Sigmoid colon (tissue), 7 donors: ENCODE results near the gene UQCRFS1. TPM values are rescaled to one million over a fixed set of nuclear protein-coding genes. Genes with fewer than 3 reads are reported as not detected.
"Not testable (repeated sequence)": the region's sequence is repeated elsewhere in the genome, so short reads cannot be mapped to it uniquely, and the experiment has no call there.

Experiments
- DNase-seq: peaks from one replicate; pipeline ENCODE4 v3.0.0-alpha.2; 2019
- H3K27ac ChIP-seq, 4 donors: fragments of 200-600 bp; sonication (generic); one replicate each; pipeline ENCODE4 v1.5.1; 2016 to 2019; ENCODE audit warnings: mild to moderate bottlenecking in 1 of 4
- H3K27me3 ChIP-seq, 3 donors: fragments of 200-600 bp; sonication (generic); one replicate each; pipeline ENCODE4 v1.5.1; 2019; ENCODE audit warnings: mild to moderate bottlenecking in 1 of 3
- H3K36me3 ChIP-seq, 4 donors: fragments of 200-600 bp; sonication (generic); one replicate each; pipeline ENCODE4 v1.5.1; 2016 to 2019
- H3K4me1 ChIP-seq, 4 donors: fragments of 200-600 bp; sonication (generic); one replicate each; pipeline ENCODE4 v1.5.1; 2017 to 2019
- H3K4me3 ChIP-seq, 4 donors: fragments of 200-600 bp; sonication (generic); one replicate each; pipeline ENCODE4 v1.5.1; 2017 to 2019; ENCODE audit warnings: mild to moderate bottlenecking in 2 of 4, moderate library complexity in 1 of 4
- H3K9me3 ChIP-seq, 4 donors: fragments of 200-600 bp in 3 of 4; sonication (generic) in 3 of 4; one replicate each; pipeline versions ENCODE4 v1.5.1 to v1.6.1; 2013 to 2019
- EP300 ChIP-seq, 4 donors: sonication (generic); formaldehyde crosslinking; IDR thresholded peaks; one replicate each; pipeline ENCODE4 v1.6.1; 2017; ENCODE audit warnings: antibody characterized with exemption in 4 of 4
- POLR2A ChIP-seq, 2 donors: fragments of 450-650 bp; IDR thresholded peaks; one replicate each; pipeline ENCODE4 v1.6.1; 2016; ENCODE audit warnings: antibody characterized with exemption in 2 of 2, mild to moderate bottlenecking in 2 of 2, moderate library complexity in 2 of 2
- POLR2AphosphoS5 ChIP-seq, 4 donors: sonication (generic); formaldehyde crosslinking; IDR thresholded peaks; one replicate each; pipeline ENCODE4 v1.6.1; 2017; ENCODE audit warnings: antibody characterized with exemption in 4 of 4
- WGBS, 2 donors: extraction: QIAGEN DNeasy Blood & Tissue Kit; methylation state at CpG; one replicate each; pipeline ENCODE4 v1.1.7; 2013; 5-methylcytosine and 5-hydroxymethylcytosine counted together
- intact Hi-C: fragments of 100-400 bp; cut with DNase I; formaldehyde crosslinking; loops from one replicate; pipeline ENCODE4 v1.15.1; 2023
- polyA plus RNA-seq, 3 donors: library from polyadenylated mRNA; stranded (reverse); fragments of 200-250 nt; gene quantifications; one replicate each; pipeline ENCODE4 v1.2.3, GENCODE V29; 2013
- total RNA-seq, 4 donors: library from RNA; depleted of rRNA; stranded (reverse); fragments of >200 nt; gene quantifications; one replicate each; pipeline ENCODE4 v1.1.0, GENCODE V29; 2016
- TF ChIP-seq, protein P1 (sequence below), 4 experiments: fragments of 450-650 bp in 3 of 4; fragments of 200-600 bp in 1 of 4; IDR thresholded peaks; one replicate each; pipeline ENCODE4 v1.5.1; 2016 to 2019; ENCODE audit warnings: antibody characterized with exemption in 4 of 4, mild to moderate bottlenecking in 3 of 4, moderate library complexity in 2 of 4
- donor health status: healthy with polysubstance abuse.
- donor health status: Bipolar disorder and iron deficiency.
- donor health status: healthy.

Gene UQCRFS1
- total and polyA plus RNA-seq, 7 donors, result 30.2 to 148 (median 46.4) TPM

DNA sequence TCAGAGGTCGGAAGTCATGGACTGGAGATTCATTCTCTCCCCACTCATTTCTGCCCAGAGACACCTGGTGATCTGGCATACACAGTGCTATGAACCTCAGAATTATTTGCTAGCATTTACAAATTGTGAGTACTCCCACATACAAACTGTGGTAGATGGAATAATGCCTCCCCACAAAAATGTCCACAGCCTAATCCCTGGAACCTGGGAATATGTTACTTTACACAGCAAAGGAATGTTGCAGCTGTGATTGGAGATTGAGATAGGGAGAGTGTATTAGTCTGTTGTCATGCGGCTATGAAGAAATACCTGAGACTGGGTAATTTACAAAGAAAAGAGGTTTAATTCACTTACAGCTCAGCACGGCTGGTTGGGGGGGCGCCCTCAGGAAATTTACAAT is 3.1 kb upstream of the UQCRFS1 start:
- 80 to 84% methylated on average over 4 of the region's 4 CpGs for WGBS, 2 donors
- no peaks in the 10 kb centered on the region for H3K27me3 ChIP-seq
- no peak overlapping the region for H3K4me3 ChIP-seq
- no peaks in the 10 kb centered on the region for H3K9me3 ChIP-seq
- intact Hi-C loops, result no loop called here
- TF ChIP-seq, protein P1, sequence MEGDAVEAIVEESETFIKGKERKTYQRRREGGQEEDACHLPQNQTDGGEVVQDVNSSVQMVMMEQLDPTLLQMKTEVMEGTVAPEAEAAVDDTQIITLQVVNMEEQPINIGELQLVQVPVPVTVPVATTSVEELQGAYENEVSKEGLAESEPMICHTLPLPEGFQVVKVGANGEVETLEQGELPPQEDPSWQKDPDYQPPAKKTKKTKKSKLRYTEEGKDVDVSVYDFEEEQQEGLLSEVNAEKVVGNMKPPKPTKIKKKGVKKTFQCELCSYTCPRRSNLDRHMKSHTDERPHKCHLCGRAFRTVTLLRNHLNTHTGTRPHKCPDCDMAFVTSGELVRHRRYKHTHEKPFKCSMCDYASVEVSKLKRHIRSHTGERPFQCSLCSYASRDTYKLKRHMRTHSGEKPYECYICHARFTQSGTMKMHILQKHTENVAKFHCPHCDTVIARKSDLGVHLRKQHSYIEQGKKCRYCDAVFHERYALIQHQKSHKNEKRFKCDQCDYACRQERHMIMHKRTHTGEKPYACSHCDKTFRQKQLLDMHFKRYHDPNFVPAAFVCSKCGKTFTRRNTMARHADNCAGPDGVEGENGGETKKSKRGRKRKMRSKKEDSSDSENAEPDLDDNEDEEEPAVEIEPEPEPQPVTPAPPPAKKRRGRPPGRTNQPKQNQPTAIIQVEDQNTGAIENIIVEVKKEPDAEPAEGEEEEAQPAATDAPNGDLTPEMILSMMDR (IDR thresholded peaks at IDR 0.05), result no peak
- TF ChIP-seq POLR2A (IDR thresholded peaks at IDR 0.05) (no peak), POLR2AphosphoS5 (IDR thresholded peaks at IDR 0.05) (no peak), EP300 (IDR thresholded peaks at IDR 0.05) (no peak)
- H3K36me3 ChIP-seq, result no peaks in the 10 kb centered on the region
- no peak overlapping the region for H3K27ac ChIP-seq
- DNase-seq, result no peak
- peaks cover 0 to 17% (median 11%) of the 10 kb centered on the region in 4 donors for H3K4me1 ChIP-seq

DNA sequence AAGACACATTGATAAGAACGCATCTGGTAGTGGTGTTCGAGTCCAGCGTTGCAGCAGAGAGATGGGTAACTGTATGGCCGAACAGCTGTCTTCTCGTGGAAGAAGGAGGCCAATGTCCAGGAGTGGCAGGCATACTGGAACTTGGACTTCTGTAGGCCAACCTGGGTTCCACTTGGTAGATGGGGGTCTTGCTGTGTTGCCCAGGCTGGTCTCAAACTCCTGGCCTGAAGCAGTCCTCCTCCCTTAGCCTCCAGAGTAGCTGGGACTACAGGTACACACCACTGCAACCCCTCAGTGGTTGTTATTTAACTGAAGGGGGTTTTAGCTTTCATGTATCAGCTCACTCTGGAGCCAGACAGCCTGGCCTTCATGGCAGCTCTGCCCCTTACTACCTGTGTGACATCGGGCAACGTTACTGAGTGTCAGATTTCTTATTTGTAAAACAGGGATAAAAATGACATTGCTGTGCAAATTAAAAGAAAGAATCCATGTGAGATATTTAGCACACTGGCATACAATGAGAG is 2.4 kb upstream of the UQCRFS1 start:
- Histone ChIP-seq H3K27ac (no peak overlapping the region), H3K4me3 (no peak overlapping the region), H3K4me1 (peaks cover 0 to 17% (median 11%) of the 10 kb centered on the region in 4 donors), H3K27me3 (no peaks in the 10 kb centered on the region), H3K36me3 (no peaks in the 10 kb centered on the region), H3K9me3 (no peaks in the 10 kb centered on the region)
- DNase-seq, result no peak
- intact Hi-C loops, result no loop called here
- 88 to 90% methylated on average over 7 of the region's 7 CpGs for WGBS, 2 donors
- TF ChIP-seq POLR2A (IDR thresholded peaks at IDR 0.05) (no peak), EP300 (IDR thresholded peaks at IDR 0.05) (no peak), POLR2AphosphoS5 (IDR thresholded peaks at IDR 0.05) (no peak)
- TF ChIP-seq, protein P1 (IDR thresholded peaks at IDR 0.05), result no peak

DNA sequence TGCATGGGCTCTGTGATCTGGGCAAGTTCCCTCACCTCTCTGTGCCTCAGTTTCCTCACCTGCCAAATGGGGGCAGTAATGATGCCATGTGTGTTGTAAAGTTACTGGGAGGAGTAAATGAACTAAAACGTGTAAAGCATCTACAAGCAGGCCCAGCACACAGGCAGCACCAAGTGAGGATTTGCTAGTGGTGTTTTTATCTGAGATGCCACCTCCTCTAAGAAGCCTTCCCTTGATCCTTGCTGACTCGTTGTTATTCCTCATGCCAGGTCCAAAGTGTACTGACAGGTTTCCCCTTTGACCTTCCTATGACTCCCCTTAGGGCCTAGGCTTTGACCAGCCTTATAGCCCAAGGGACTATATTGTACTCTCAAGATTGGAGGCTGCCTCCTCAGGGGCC is 1.5 kb upstream of the UQCRFS1 start:
- no peaks in the 10 kb centered on the region for H3K36me3 ChIP-seq
- no peak for DNase-seq
- H3K9me3 ChIP-seq, result no peaks in the 10 kb centered on the region
- H3K4me3 ChIP-seq, result no peak overlapping the region
- H3K27me3 ChIP-seq, result no peaks in the 10 kb centered on the region
- H3K4me1 ChIP-seq, result peaks cover 0 to 23% (median 17%) of the 10 kb centered on the region in 4 donors
- H3K27ac ChIP-seq, result no peak overlapping the region
- WGBS, 2 donors, result 36 to 78% methylated on average over 2 of the region's 2 CpGs
- TF ChIP-seq POLR2A (IDR thresholded peaks at IDR 0.05) (no peak), EP300 (IDR thresholded peaks at IDR 0.05) (no peak)
- intact Hi-C loops, result loop anchor here (5.0 kb wide), 2 partner anchors 393 to 1422 kb away; partner anchors contain the start of gene POP4

DNA sequence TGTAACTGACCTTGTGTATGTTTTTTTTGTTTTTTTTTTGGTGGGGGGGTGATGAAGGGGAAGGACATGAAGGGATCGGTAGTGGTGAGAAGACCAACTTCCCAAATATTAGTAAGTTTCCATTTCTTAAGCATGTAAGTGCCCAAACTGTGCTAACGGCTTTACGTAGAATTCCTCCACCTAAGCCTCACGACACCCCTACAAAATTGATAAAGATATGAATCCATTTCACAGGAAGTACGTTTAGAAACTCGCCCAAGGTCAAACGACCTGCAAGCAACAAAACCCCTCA is 649 bp downstream of the UQCRFS1 start:
- H3K4me3 ChIP-seq, result peak overlapping the region; percentile 82 to 99 (median 91)
- H3K27ac ChIP-seq, result peak overlapping the region; percentile 93 to 98 (median 96)
- no peak for DNase-seq
- H3K4me1 ChIP-seq, result peaks cover 0 to 36% (median 25%) of the 10 kb centered on the region in 4 donors
- H3K9me3 ChIP-seq, result no peaks in the 10 kb centered on the region
- no peak for TF ChIP-seq POLR2A (IDR thresholded peaks at IDR 0.05)
- no peak for TF ChIP-seq POLR2AphosphoS5 (IDR thresholded peaks at IDR 0.05)
- no peak for TF ChIP-seq EP300 (IDR thresholded peaks at IDR 0.05)
- TF ChIP-seq, protein P1 (IDR thresholded peaks at IDR 0.05), result no peak
- WGBS, 2 donors, result 0% methylated on average over 7 of the region's 7 CpGs
- H3K27me3 ChIP-seq, result no peaks in the 10 kb centered on the region
- H3K36me3 ChIP-seq, result peaks cover 0 to 8% (median 0%) of the 10 kb centered on the region in 4 donors
- intact Hi-C loops, result loop anchor here (5.0 kb wide), 2 partner anchors 395 to 1420 kb away; partner anchors contain the start of gene POP4

DNA sequence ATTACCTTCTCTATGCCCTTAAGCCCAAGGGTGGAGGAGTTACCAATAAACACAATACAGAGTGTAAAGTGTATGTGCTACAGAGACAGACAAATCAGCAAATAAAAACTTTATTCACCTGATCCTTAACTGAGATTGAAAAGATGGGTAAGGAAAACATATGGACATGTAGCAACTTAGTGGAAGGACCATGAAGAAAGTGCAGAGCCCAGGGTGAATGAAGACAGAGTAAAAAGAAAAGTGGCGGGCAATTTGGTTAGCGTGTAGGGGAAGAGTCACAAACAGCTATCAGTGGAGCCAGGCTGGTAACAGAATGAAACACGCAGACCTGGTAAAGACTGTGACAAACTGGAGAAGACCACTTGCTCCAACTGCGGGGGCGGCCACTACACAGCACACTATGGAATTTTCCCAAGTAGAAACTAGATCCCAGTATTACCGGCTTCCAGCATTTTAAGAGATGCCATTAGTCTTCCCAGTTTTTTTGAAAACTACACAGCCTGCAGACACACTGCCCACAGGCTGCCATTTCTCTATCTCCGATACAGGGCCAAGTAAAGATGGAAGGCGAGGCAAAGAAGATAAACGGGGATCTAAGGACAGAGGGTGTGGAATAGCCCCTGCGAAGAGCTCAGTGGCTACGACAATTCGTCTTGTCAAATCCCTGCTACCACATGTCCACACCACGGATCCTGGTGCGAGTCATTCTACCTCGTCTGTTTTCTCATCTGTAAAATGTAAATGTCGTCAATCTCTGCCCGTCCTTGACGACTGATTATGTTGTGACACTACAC is 1.2 kb downstream of the UQCRFS1 start:
- DNase-seq, result no peak

DNA sequence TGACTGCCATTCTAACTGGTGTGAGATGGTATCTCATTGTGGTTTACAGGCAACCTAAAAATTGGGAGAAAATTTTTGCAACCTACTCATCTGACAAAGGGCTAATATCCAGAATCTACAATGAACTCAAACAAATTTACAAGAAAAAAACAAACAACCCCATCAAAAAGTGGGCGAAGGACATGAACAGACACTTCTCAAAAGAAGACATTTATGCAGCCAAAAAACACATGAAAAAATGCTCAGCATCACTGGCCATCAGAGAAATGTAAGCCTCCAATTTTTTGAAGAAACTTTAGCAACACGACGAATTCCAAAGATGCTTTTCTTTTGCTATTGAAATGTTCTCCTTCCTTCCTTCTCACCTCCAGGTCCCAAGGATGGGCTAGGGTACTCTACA is 1.9 kb downstream of the UQCRFS1 start:
- H3K27me3 ChIP-seq, DNase-seq, H3K9me3 ChIP-seq: not testable (repeated sequence)
- Histone ChIP-seq H3K27ac (peak overlapping the region in 1 of 4 donors; percentile 95), H3K36me3 (peaks cover 0 to 21% (median 6%) of the 10 kb centered on the region in 4 donors), H3K4me1 (peaks cover 0 to 44% (median 25%) of the 10 kb centered on the region in 4 donors), H3K4me3 (peak overlapping the region in 1 of 4 donors; percentile 84)
- intact Hi-C loops, result loop anchor here (5.0 kb wide), 2 partner anchors 396 to 1419 kb away; partner anchors contain the start of gene POP4
- 94 to 98% methylated on average over 2 of the region's 3 CpGs for WGBS, 2 donors

More for the DNA sequence above, 1.2 kb downstream of the UQCRFS1 start:
- no peaks in the 10 kb centered on the region for H3K27me3 ChIP-seq
- no peak for TF ChIP-seq EP300 (IDR thresholded peaks at IDR 0.05)
- no peak for TF ChIP-seq POLR2AphosphoS5 (IDR thresholded peaks at IDR 0.05)
- TF ChIP-seq, protein P1 (IDR thresholded peaks at IDR 0.05), result no peak
- TF ChIP-seq POLR2A (IDR thresholded peaks at IDR 0.05), result no peak
- WGBS, 2 donors, result 9 to 36% methylated on average over 18 of the region's 18 CpGs
- peak overlapping the region; percentile 93 to 98 (median 96) for H3K27ac ChIP-seq
- intact Hi-C loops, result loop anchor here (5.0 kb wide), 2 partner anchors 396 to 1419 kb away; partner anchors contain the start of gene POP4
- H3K36me3 ChIP-seq, result peaks cover 0 to 14% (median 3%) of the 10 kb centered on the region in 4 donors
- H3K9me3 ChIP-seq, result no peaks in the 10 kb centered on the region
- peak overlapping the region; percentile 82 to 99 (median 91) for H3K4me3 ChIP-seq
- H3K4me1 ChIP-seq, result peaks cover 0 to 39% (median 25%) of the 10 kb centered on the region in 4 donors

DNA sequence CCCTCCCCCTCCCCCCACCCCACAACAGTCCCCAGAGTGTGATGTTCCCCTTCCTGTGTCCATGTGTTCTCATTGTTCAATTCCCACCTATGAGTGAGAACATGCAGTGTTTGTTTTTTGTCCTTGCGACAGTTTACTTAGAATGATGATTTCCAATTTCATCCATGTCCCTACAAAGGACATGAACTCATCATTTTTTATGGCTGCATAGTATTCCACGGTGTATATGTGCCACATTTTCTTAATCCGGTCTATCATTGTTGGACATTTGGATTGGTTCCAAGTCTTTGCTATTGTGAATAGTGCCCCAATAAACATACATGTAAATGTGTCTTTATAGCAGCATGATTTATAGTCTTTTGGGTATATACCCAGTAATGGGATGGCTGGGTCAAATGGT is 2.4 kb downstream of the UQCRFS1 start:
- not testable (repeated sequence) for H3K27me3 ChIP-seq, H3K27ac ChIP-seq, H3K4me3 ChIP-seq, DNase-seq, H3K9me3 ChIP-seq
- 69 to 90% methylated on average over 3 of the region's 3 CpGs for WGBS, 2 donors
- intact Hi-C loops, result loop anchor here (5.0 kb wide), 2 partner anchors 397 to 1418 kb away; partner anchors contain the start of gene POP4
- peaks cover 0 to 26% (median 6%) of the 10 kb centered on the region in 4 donors for H3K36me3 ChIP-seq
- peaks cover 0 to 44% (median 25%) of the 10 kb centered on the region in 4 donors for H3K4me1 ChIP-seq
